Measurements from ENCODE around the gene SLC35A4.
A peak's percentile ranks its signal among the peaks of the same experiment; 100 is the strongest.
"Not testable (repeated sequence)": the region's sequence is repeated elsewhere in the genome, so short reads cannot be mapped to it uniquely, and the experiment has no call there.

The SLC35A4 gene

GRCh38 chr5:140579188-140579747 is 14.6 kb downstream of the SLC35A4 start:
- H3K27ac ChIP-seq; DNase-seq (ENCODE audit: low read depth, low spot score): not testable (repeated sequence)

- H3K27ac ChIP-seq, result no peak overlapping the region
- DNase-seq (ENCODE audit: low read depth, low spot score), result no peak
These were observed 22.9 kb downstream of the SLC35A4 start for GRCh38 chr5:140587495-140587894.

GRCh38 chr5:140588311-140589070 is 23.9 kb downstream of the SLC35A4 start:
- no peak for DNase-seq (ENCODE audit: low read depth, low spot score)
- no peak overlapping the region for H3K27ac ChIP-seq

GRCh38 chr5:140590861-140591260 is 26.2 kb downstream of the SLC35A4 start:
- DNase-seq (ENCODE audit: low read depth, low spot score), result no peak
- peak overlapping the region; percentile 5 for H3K27ac ChIP-seq

- H3K27ac ChIP-seq, result peak overlapping the region; percentile 35
- no peak for DNase-seq (ENCODE audit: low read depth, low spot score)
These were observed 27.2 kb downstream of the SLC35A4 start for GRCh38 chr5:140591747-140592372.

GRCh38 chr5:140593070-140593469 is 28.4 kb downstream of the SLC35A4 start:
- DNase-seq (ENCODE audit: low read depth, low spot score), result not testable (repeated sequence)
- H3K27ac ChIP-seq, result peak overlapping the region; percentile 36

- H3K27ac ChIP-seq, result no peak overlapping the region
These were observed 29.5 kb downstream of the SLC35A4 start for GRCh38 chr5:140594169-140594568.

GRCh38 chr5:140595538-140596300 is 31.1 kb downstream of the SLC35A4 start:
- no peak for DNase-seq (ENCODE audit: low read depth, low spot score)
- peak overlapping the region; percentile 13 for H3K27ac ChIP-seq

More at GRCh38 chr5:140594169-140594568, 29.5 kb downstream of the SLC35A4 start:
- no peak for DNase-seq (ENCODE audit: low read depth, low spot score)

- DNase-seq (ENCODE audit: low read depth, low spot score), result no peak
- no peak overlapping the region for H3K27ac ChIP-seq
These were observed 31.7 kb downstream of the SLC35A4 start for GRCh38 chr5:140596321-140596741.

GRCh38 chr5:140598836-140599235 is 34.2 kb downstream of the SLC35A4 start:
- no peak for DNase-seq (ENCODE audit: low read depth, low spot score)
- H3K27ac ChIP-seq, result no peak overlapping the region

- H3K27ac ChIP-seq, result no peak overlapping the region
- no peak for DNase-seq (ENCODE audit: low read depth, low spot score)
These were observed 35.5 kb downstream of the SLC35A4 start for GRCh38 chr5:140600096-140600495.

- DNase-seq (ENCODE audit: low read depth, low spot score), result no peak
- H3K27ac ChIP-seq, result peak overlapping the region; percentile 65
These were observed 37.5 kb downstream of the SLC35A4 start for GRCh38 chr5:140602147-140602546.

- not testable (repeated sequence) for DNase-seq (ENCODE audit: low read depth, low spot score)
- peak overlapping the region; percentile 65 for H3K27ac ChIP-seq
These were observed 38.7 kb downstream of the SLC35A4 start for GRCh38 chr5:140603446-140603698.

GRCh38 chr5:140603734-140604133 is 39.1 kb downstream of the SLC35A4 start:
- H3K27ac ChIP-seq, result peak overlapping the region; percentile 65
- DNase-seq (ENCODE audit: low read depth, low spot score), result no peak

GRCh38 chr5:140605879-140606278 is 41.3 kb downstream of the SLC35A4 start:
- DNase-seq (ENCODE audit: low read depth, low spot score), result no peak
- no peak overlapping the region for H3K27ac ChIP-seq

GRCh38 chr5:140607031-140607430 is 42.4 kb downstream of the SLC35A4 start:
- peak overlapping the region; percentile 68 for H3K27ac ChIP-seq
- DNase-seq (ENCODE audit: low read depth, low spot score), result no peak

GRCh38 chr5:140608722-140609121 is 44.1 kb downstream of the SLC35A4 start:
- DNase-seq (ENCODE audit: low read depth, low spot score), result no peak
- peak overlapping the region; percentile 57 for H3K27ac ChIP-seq

GRCh38 chr5:140609126-140609525 is 44.5 kb downstream of the SLC35A4 start:
- peak; percentile 51 for DNase-seq (ENCODE audit: low read depth, low spot score)
- H3K27ac ChIP-seq, result peak overlapping the region; percentile 57

GRCh38 chr5:140611020-140611521 is 46.4 kb downstream of the SLC35A4 start:
- H3K27ac ChIP-seq, result no peak overlapping the region
- DNase-seq (ENCODE audit: low read depth, low spot score), result no peak
